ENCODE results near the gene GRIK5. TPM values are rescaled to one million over a fixed set of nuclear protein-coding genes. Genes with fewer than 3 reads are reported as not detected.
"Not testable (repeated sequence)": the region's sequence is repeated elsewhere in the genome, so short reads cannot be mapped to it uniquely, and the experiment has no call there.

GRIK5 gene
- total RNA-seq, 6 experiments from 2014 or later: 0.15 to 0.42 (median 0.17) TPM; not detected in 2

GRCh38 chr19:41994994-41995958 is 74.7 kb downstream of the GRIK5 start:
- Histone ChIP-seq H3K27me3 (peaks cover 0 to 7% of the 10 kb centered on the region in 2 donors), H3K27ac (no peak overlapping the region), H3K4me1 (no peaks in the 10 kb centered on the region), H3K9me3 (no peaks in the 10 kb centered on the region), H3K36me3 (no peaks in the 10 kb centered on the region), H3K4me3 (no peak overlapping the region)
- intact Hi-C loops (cut with DNase I): no loop called here
- WGBS (ENCODE audit: insufficient coverage, low coverage, low lambda C conversion rate, missing lambda C conversion rate): 68% methylated on average over 10 of the region's 19 CpGs
- no peak for TF ChIP-seq POLR2A (IDR thresholded peaks at IDR 0.05)
- TF ChIP-seq CTCF (IDR thresholded peaks at IDR 0.05): no peak
- no peak for DNase-seq
- ATAC-seq: no peak

- Histone ChIP-seq H3K27me3 (peaks cover 0 to 7% of the 10 kb centered on the region in 2 donors), H3K36me3 (no peaks in the 10 kb centered on the region), H3K27ac (no peak overlapping the region), H3K9me3 (no peaks in the 10 kb centered on the region), H3K4me3 (no peak overlapping the region), H3K4me1 (no peaks in the 10 kb centered on the region)
- ATAC-seq (no peak), DNase-seq (no peak)
- 7% methylated on average over 8 of the region's 13 CpGs for WGBS (ENCODE audit: insufficient coverage, low coverage, low lambda C conversion rate, missing lambda C conversion rate)
- TF ChIP-seq POLR2A (IDR thresholded peaks at IDR 0.05) (no peak), CTCF (IDR thresholded peaks at IDR 0.05) (no peak)
- intact Hi-C loops (cut with DNase I): no loop called here
Observed at GRCh38 chr19:41994521-41994971, 75.5 kb downstream of the GRIK5 start.

GRCh38 chr19:41993612-41994483 is 76.2 kb downstream of the GRIK5 start, which contains the start of gene ATP1A3:
ATP1A3 (minus strand) TSS chr19:41994230; CDS start chr19:41994076, 154 bp downstream.
- WGBS (ENCODE audit: insufficient coverage, low coverage, low lambda C conversion rate, missing lambda C conversion rate): under 1% methylated on average over 25 of the region's 84 CpGs
- Histone ChIP-seq H3K36me3 (no peaks in the 10 kb centered on the region), H3K9me3 (no peaks in the 10 kb centered on the region), H3K27ac (no peak within 1 kb of the TSS), H3K4me3 (peak within 1 kb of the TSS in 2 of 3 donors; percentile 12 to 16), H3K27me3 (peaks cover 0 to 7% of the 10 kb centered on the region in 2 donors), H3K4me1 (no peaks in the 10 kb centered on the region)
- ATAC-seq (peak; percentile 44 to 61 (median 50)), DNase-seq (no peak)
- intact Hi-C loops (cut with DNase I): no loop called here
- no peak for TF ChIP-seq POLR2A (IDR thresholded peaks at IDR 0.05)
- TF ChIP-seq CTCF (IDR thresholded peaks at IDR 0.05): no peak

- H3K27me3 ChIP-seq; DNase-seq; H3K4me1 ChIP-seq; H3K4me3 ChIP-seq; ATAC-seq; H3K27ac ChIP-seq; H3K9me3 ChIP-seq; intact Hi-C loops (cut with DNase I); H3K36me3 ChIP-seq: not testable (repeated sequence)
- 52% methylated on average over 3 of the region's 11 CpGs for WGBS (ENCODE audit: insufficient coverage, low coverage, low lambda C conversion rate, missing lambda C conversion rate)
Observed at GRCh38 chr19:41991925-41992569, 78.0 kb downstream of the GRIK5 start.

All from right lobe of liver (tissue), 6 donors.